Measurements from ENCODE around the gene USP25.
"Not testable (repeated sequence)": the region's sequence is repeated elsewhere in the genome, so short reads cannot be mapped to it uniquely, and the experiment has no call there.

Gene USP25

GRCh38 chr21:15732996-15733329 is 3.2 kb downstream of the USP25 start:
- DNase-seq (ENCODE audit: low read depth) = no peak

- DNase-seq (ENCODE audit: low read depth) = no peak
Measured at GRCh38 chr21:15735409-15735808, 5.6 kb downstream of the USP25 start.

DNA sequence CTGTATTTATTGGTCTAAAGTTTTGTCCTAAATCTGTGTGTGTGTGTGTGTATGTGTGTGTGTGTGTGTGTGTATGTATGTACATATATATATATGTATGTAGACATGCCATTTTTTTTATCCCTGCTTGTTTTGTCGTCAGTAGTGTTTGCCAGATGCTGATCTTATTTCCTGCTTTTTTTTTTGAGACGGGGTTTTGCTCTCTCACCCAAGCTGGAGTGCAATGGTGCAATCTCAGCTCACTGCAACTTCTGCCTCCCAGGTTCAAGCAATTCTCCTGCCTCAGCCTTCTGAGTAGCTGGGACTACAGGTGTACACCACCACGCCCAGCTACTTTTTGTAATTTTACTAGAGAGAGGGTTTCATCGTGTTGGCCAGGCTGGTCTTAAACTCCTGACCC is 6.1 kb downstream of the USP25 start:
- DNase-seq (ENCODE audit: low read depth) = not testable (repeated sequence)

GRCh38 chr21:15738779-15739178 is 9.0 kb downstream of the USP25 start:
- not testable (repeated sequence) for DNase-seq (ENCODE audit: low read depth)

DNA sequence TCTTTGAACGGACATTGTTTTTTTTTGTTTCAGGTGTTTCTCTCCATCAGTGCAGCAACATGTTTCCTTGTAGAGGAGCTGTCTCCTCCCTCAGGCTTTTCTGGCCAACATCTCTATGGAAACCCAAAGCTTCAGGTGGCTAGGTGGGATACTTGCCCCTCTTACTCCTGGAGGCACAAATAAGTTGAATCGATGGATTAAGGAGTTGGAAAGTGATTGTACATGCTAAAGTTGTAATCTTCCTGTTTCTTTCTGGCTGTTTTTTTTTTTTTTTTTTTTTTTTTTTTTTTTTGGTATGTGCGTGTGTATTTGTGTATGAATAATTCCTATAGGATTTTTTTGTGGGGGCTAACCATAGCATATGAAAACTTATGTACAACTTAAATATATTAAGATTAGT is 10.6 kb downstream of the USP25 start:
- no peak for DNase-seq (ENCODE audit: low read depth)

DNA sequence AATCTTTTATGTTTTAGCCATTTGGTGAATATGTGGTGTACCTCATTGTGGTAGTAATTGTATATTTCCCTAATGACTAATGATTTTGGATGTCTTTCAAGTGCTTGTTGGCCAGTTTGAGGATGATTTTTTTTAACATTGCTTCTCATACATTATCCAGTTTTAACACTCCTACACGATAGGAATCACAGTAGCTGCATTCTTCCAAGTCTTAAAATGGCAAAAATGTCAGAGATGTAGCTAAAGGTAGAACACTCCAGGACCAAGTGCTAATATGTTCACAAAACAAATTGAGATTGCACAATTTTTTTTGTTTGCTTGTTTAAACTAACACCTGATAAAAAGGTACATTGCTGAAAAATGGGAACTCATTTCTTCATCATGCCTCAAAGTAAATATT is 11.7 kb downstream of the USP25 start:
- DNase-seq (ENCODE audit: low read depth) = no peak

- no peak for DNase-seq (ENCODE audit: low read depth)
Measured at GRCh38 chr21:15742052-15742670, 12.4 kb downstream of the USP25 start.

GRCh38 chr21:15742694-15743093 is 12.9 kb downstream of the USP25 start:
- DNase-seq (ENCODE audit: low read depth) = no peak

DNA sequence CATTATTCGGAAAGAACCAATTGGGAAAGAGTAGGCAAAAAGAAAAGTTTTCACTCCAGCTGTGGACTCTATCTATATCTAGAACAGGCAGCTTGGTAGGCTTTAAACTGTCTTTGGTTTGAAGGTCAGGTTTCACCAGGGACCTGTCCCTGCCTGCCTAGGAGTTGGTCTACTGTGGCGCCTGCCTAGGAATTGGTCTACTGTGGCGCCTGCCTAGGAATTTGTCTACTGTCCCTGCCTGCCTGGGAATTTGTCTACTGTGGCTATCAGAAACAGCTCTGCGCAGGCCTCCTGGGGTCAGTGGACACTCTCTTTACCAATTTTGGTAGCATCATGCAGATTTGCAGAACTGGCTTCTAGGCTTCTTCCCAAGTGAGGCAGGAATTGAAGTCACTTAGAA is 13.8 kb downstream of the USP25 start:
- DNase-seq (ENCODE audit: low read depth) = no peak

DNA sequence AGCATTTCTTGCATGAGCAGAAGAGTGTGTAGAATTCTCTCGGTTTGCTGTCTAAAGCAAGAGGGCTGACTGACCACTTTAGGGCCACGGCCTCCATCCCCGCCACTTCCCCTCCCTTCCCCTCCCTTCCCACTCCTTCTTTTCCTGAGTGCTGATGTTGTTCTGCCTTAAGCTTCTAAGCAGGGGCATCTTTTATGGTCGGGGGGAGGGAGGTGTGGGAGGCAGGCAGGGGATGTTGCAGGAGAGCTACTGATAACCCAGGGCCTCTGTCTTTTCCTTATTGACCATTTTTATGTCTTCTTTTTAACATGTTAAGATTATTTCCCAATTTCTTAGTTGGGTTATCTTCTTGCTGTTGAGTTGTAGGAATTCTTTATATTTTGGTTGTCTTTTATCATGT is 15.1 kb downstream of the USP25 start:
- DNase-seq (ENCODE audit: low read depth) = no peak

- no peak for DNase-seq (ENCODE audit: low read depth)
Measured at GRCh38 chr21:15748586-15748985, 18.8 kb downstream of the USP25 start.

DNA sequence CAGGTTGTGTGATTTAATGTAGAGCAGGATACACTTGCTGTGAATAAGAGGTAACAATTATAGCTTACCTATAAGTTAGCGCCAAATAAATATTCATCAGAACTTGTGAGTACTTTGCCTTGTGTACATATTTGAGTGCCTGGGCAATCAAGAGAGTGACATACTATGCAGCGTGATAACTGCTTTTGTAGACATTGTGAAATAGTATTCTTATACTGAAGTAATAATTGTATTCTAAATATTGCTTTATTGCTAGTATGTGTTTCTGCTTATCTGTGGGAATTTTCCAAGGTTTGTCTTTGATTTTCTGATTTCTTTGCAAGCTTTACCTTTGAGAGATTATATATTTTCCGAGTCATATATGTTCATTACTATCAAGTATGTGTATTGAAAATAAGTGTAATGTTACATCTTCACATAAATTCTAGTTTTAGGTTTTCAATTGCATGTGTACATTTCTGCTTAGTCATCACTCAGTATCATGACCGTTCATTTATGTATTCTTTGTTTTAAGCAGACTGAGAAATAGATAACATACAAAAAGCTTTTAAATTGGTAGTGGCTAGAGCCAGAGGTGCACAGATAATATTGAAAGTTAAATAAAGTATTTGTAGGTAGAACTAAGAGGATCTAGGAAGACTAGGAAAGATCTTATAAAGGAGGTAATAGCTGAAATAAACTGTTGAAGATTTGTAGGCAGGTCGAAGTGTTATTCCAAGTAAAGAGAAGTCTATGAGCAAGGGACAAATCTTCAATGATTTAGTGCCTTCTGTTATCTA is 19.5 kb downstream of the USP25 start:
- no peak for DNase-seq (ENCODE audit: low read depth)

DNA sequence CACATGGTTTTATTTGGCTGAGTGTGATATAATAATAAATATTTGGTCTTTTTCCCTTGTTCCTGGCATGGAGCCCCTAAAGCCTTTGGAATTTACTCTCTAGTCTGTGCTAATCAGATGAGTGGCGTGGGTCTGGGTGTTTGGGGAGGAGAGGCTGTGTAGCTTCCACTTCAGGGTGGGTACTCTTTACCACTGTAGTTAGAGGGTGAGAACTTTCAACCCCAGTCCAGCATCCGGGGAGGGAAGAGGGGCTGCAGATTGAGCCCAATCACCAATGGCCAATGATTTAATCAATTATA is 20.0 kb downstream of the USP25 start:
- DNase-seq (ENCODE audit: low read depth) = no peak

- DNase-seq (ENCODE audit: low read depth) = no peak
Measured at GRCh38 chr21:15751037-15751436, 21.3 kb downstream of the USP25 start.

DNA sequence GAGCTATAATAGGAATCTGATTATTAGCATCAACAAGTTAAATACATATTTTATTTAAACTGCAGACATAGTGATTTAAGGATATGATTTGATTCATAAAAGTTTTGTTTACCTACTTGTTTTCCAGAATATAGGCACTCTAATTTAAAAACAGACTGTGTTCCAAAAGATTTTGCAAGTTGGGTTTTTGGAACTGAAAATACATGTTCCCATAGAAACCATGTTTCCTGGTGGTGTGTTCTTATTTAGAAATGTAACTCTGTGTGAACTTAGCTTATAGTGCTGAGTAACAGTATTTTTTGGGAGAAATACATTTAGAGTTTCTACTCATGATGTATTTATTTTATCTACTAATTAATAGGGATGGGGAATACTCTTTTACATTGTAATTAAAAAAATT is 21.8 kb downstream of the USP25 start:
- DNase-seq (ENCODE audit: low read depth) = no peak

GRCh38 chr21:15752763-15753407 is 23.1 kb downstream of the USP25 start:
- no peak for DNase-seq (ENCODE audit: low read depth)

DNA sequence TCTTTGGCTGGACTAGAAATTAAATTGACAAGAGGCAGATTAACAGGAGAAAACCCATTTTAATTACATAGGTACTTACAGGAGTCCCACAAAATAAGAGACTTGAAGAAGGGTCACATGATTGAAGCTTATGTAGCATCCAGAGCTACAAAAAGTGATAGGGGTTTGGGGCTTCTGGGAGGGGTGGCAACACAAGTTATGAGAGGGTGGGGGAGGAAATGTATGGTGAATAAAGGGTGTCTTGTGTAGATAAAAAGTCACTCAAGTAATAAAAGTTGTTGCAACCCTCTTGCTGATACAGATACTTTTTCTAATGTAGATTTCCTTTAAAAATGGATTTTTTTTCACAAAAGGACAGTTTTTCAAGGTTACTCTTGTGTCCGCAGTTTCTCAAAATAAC is 24.0 kb downstream of the USP25 start:
- DNase-seq (ENCODE audit: low read depth) = no peak

DNA sequence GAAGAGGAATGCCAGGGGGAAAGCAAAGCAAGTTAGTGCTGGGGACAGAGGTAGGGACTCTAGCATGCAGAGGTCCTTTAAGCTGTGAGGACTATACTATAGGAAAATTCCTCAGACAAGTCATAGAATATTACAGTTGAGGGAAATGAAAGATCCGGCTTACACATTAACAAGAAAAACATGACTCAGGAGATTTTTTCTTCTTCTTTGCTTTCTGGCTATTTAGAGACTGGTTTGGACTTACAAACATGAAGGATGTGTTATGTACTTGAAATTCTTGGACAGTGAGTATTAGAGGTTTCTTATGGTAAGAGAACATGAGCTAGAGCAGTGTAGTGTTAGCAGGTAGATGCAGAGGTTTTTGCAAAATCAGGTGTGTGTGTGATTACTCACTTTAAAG is 24.9 kb downstream of the USP25 start:
- DNase-seq (ENCODE audit: low read depth) = no peak

DNA sequence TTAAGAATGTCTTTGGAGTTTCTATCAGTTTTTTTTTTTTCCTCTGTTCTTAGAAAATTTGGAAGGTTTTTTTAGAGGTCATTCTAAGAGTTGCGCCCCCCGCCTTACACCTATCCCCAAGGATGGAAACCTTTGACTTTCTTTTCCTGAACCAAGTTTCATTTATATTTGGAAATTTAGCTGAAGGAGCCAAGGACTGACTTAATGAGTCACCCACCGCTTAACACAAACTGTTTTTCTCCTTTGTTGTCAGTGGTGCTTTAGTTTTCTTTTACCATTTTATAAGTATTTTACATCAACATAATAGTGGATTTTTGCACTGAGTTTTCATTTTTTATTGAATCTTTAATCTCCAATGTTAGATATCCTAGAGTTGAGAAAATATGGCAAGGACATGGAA is 25.3 kb downstream of the USP25 start:
- no peak for DNase-seq (ENCODE audit: low read depth)

- no peak for DNase-seq (ENCODE audit: low read depth)
Measured at GRCh38 chr21:15759469-15759868, 29.7 kb downstream of the USP25 start.

- DNase-seq (ENCODE audit: low read depth) = no peak
Measured at GRCh38 chr21:15761507-15762100, 31.8 kb downstream of the USP25 start.

DNA sequence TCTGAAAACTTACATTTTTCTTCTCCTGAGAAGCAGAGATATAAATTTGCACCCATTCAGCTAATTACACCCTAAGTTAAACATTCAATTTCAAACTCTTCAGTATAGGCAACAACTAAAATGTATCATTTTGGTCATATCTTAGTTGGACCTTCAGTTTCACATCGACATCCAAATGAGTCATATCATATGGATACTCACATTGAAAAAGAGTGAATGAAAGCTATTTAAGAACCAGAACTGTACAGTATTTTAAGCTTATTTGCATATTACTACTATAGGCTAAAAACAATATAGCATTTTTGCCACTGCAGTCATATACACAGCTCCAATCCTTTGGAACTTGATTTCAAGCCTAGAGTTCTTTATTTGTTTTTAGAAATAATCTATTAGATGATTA is 33.6 kb downstream of the USP25 start:
- DNase-seq (ENCODE audit: low read depth) = no peak

DNA sequence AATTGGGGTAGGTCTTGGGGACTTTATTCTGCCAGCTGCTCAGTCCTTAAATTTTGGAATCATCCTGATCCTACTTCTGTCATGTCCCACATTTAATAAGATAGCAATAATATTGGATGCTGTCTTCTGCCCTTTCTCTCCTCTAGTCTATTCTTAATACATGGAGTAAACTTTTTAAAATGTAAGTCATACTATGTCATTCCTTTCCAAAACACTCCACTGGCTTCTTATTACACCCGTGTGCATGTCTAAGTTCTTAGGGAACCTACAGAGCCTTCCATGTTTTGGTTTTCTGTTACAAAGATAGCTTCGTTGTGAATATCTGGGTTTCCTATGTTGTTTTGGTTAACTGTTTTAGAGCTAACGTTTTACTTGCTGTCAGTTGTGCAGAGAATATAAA is 35.1 kb downstream of the USP25 start:
- DNase-seq (ENCODE audit: low read depth) = no peak

All from activated T-cell treated with anti-CD3 and anti-CD28 coated beads for 24 hours (primary cell).